Stomach (tissue), 4 donors: ENCODE data around the gene MSI1.

Experiments
- CTCF ChIP-seq, 7 experiments: fragments of 450-650 bp in 4 of 7; fragments of 200-600 bp in 3 of 7; sonication (generic) in 3 of 7; IDR thresholded peaks; one replicate each; pipeline ENCODE4 v1.5.1; 2016 to 2019; ENCODE audit warnings: antibody characterized with exemption in 7 of 7, control low read depth in 2 of 7, mild to moderate bottlenecking in 1 of 7
- EP300 ChIP-seq: sonication (generic); formaldehyde crosslinking; IDR thresholded peaks from one replicate; pipeline ENCODE4 v1.6.1; 2017; ENCODE audit warnings: antibody characterized with exemption
- POLR2A ChIP-seq, 4 donors: fragments of 450-650 bp; IDR thresholded peaks; one replicate each; pipeline ENCODE4 v1.6.1; 2016; ENCODE audit warnings: antibody characterized with exemption in 4 of 4, control low read depth in 2 of 4, mild to moderate bottlenecking in 1 of 4, moderate library complexity in 1 of 4
- POLR2AphosphoS5 ChIP-seq, 3 donors: sonication (generic); formaldehyde crosslinking; IDR thresholded peaks; one replicate each; pipeline ENCODE4 v1.6.1; 2016; ENCODE audit warnings: antibody characterized with exemption in 3 of 3

- TF ChIP-seq POLR2A (IDR thresholded peaks at IDR 0.05) (no peak), CTCF (IDR thresholded peaks at IDR 0.05) (no peak), POLR2AphosphoS5 (IDR thresholded peaks at IDR 0.05) (no peak), EP300 (no peak)
These were observed 808 bp downstream of the MSI1 start for GRCh38 chr12:120367924-120368788.
